ENCODE measurements around the gene ZNF587B. TPM values are rescaled to one million over a fixed set of nuclear protein-coding genes. Genes with fewer than 3 reads are reported as not detected.

ZNF587B gene
- total RNA-seq, 1 experiment from 2014 or later: 14.1 TPM

DNA sequence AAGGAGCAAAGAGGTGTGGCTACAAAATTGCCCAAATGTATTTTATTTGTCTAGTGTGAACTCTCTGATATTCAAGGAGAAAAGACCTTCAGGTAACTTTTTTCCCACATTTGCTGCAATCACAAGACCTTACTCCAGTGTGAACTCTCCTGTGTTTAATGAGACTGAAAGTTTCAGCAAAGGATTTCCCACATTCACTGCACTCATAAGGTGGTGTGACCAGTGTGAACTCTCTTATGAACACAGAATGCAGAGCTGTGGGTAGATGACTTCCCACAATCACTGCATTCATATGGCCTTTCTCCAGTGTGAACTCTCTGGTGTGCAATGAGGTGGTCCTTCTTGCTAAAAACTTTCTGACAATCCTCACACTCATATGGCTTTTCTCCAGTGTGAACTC lies 42.4 kb downstream of the ZNF587B start:
- Histone ChIP-seq H3K9me3 (ENCODE audit: control insufficient read depth in 1 of 2, insufficient read depth in 1 of 2, low read depth in 1 of 2, low read length in 2 of 2) (peaks cover 0 to 23% of the 10 kb centered on the region in 2 experiments; a peak in 2 of 4 replicates), H4K20me1 (ENCODE audit: insufficient read depth) (no peaks in the 10 kb centered on the region), H3K4me2 (ENCODE audit: low read length) (no peak overlapping the region), H2AFZ (ENCODE audit: low read depth, low read length, poor library complexity, severe bottlenecking) (no peak overlapping the region), H3K27me3 (ENCODE audit: insufficient read depth, low read length) (no peaks in the 10 kb centered on the region), H3K27ac (ENCODE audit: low read depth, low read length) (no peak overlapping the region), H3K4me1 (ENCODE audit: control insufficient read depth in 1 of 2, insufficient read depth in 2 of 2, low read length in 2 of 2) (no peaks in the 10 kb centered on the region), H3K4me3 (replicated peaks in 1 of 2; ENCODE audit: low read depth in 1 of 2, low read length in 2 of 2) (no peak overlapping the region), H3K36me3 (ENCODE audit: control insufficient read depth in 1 of 2, insufficient read depth in 2 of 2, low read length in 2 of 2) (peaks cover 0 to 7% of the 10 kb centered on the region in 2 experiments; a peak in 1 of 4 replicates), H3K9me2 (ENCODE audit: insufficient read depth) (no peaks in the 10 kb centered on the region), H3K9ac (ENCODE audit: low read length) (no peak overlapping the region), H3K79me2 (ENCODE audit: insufficient read depth, low read length) (no peaks in the 10 kb centered on the region)
- CTCF ChIA-PET: no interaction called here
- ATAC-seq (no peak), DNase-seq (ENCODE audit: low read depth, low spot score) (no peak)
- RAD21 ChIA-PET (ENCODE audit: low non-redundant PET in 1 of 2, low total read pairs in 2 of 2, uncharacterized antibody in 2 of 2, unreplicated experiment in 2 of 2): no interaction called here
- BruUV-seq (replicated peaks): no TSS peak
- intact Hi-C loops (cut with micrococcal nuclease): no loop called here
- POLR2A ChIA-PET: no interaction called here
- TF ChIP-seq ATF3 (IDR thresholded peaks at IDR 0.05): no peak
- no peak for TF ChIP-seq RAD21 (IDR thresholded peaks at IDR 0.05; ENCODE audit: low read depth)
- TF ChIP-seq JUND (IDR thresholded peaks at IDR 0.05): no peak
- no peak for TF ChIP-seq TCF7L2 (IDR thresholded peaks at IDR 0.05; ENCODE audit: borderline replicate concordance, extremely low read depth, insufficient read depth, insufficient read length)
- TF ChIP-seq EGR1 (IDR thresholded peaks at IDR 0.05; ENCODE audit: low read depth): no peak
- TF ChIP-seq SIN3A (IDR thresholded peaks at IDR 0.05; ENCODE audit: low read depth): no peak
- no peak for TF ChIP-seq POLR2AphosphoS5 (IDR thresholded peaks at IDR 0.05; ENCODE audit: low read depth, low read length)
- TF ChIP-seq CBX3 (IDR thresholded peaks at IDR 0.05; ENCODE audit: low read depth): no peak
- TF ChIP-seq ELF1 (IDR thresholded peaks at IDR 0.05; ENCODE audit: borderline replicate concordance, low read depth): no peak
- TF ChIP-seq REST (IDR thresholded peaks at IDR 0.05; ENCODE audit: low read depth): no peak
- TF ChIP-seq SRF (IDR thresholded peaks at IDR 0.05; ENCODE audit: low read depth): no peak
- TF ChIP-seq, protein P1, sequence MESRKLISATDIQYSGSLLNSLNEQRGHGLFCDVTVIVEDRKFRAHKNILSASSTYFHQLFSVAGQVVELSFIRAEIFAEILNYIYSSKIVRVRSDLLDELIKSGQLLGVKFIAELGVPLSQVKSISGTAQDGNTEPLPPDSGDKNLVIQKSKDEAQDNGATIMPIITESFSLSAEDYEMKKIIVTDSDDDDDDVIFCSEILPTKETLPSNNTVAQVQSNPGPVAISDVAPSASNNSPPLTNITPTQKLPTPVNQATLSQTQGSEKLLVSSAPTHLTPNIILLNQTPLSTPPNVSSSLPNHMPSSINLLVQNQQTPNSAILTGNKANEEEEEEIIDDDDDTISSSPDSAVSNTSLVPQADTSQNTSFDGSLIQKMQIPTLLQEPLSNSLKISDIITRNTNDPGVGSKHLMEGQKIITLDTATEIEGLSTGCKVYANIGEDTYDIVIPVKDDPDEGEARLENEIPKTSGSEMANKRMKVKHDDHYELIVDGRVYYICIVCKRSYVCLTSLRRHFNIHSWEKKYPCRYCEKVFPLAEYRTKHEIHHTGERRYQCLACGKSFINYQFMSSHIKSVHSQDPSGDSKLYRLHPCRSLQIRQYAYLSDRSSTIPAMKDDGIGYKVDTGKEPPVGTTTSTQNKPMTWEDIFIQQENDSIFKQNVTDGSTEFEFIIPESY (IDR thresholded peaks at IDR 0.05; ENCODE audit: extremely low read depth, insufficient replicate concordance, low read length): no peak
- TF ChIP-seq EZH2 (IDR thresholded peaks at IDR 0.05): no peak
- TF ChIP-seq EZH2phosphoT487 (IDR thresholded peaks at IDR 0.05; ENCODE audit: borderline replicate concordance): no peak
- TF ChIP-seq CEBPB (IDR thresholded peaks at IDR 0.05; ENCODE audit: low read depth): no peak
- TF ChIP-seq ZFX (IDR thresholded peaks at IDR 0.05): no peak
- no peak for TF ChIP-seq ZNF274 (IDR thresholded peaks at IDR 0.05; ENCODE audit: low read depth, low read length)
- no peak for TF ChIP-seq YY1 (IDR thresholded peaks at IDR 0.05; ENCODE audit: extremely low read depth, insufficient replicate concordance, low read depth, low read length)
